Gastroesophageal sphincter (tissue), 2 donors: Measurements from ENCODE around the gene HDAC4.

Experiments
- EP300 ChIP-seq: sonication (generic); formaldehyde crosslinking; IDR thresholded peaks from one replicate; pipeline ENCODE4 v1.6.1; 2017; ENCODE audit warnings: antibody characterized with exemption, mild to moderate bottlenecking
- POLR2A ChIP-seq, 2 donors: fragments of 450-650 bp; IDR thresholded peaks; one replicate each; pipeline ENCODE4 v1.6.1; 2017; ENCODE audit warnings: antibody characterized with exemption in 2 of 2, mild to moderate bottlenecking in 2 of 2, moderate library complexity in 1 of 2

- no peak for TF ChIP-seq POLR2A (IDR thresholded peaks at IDR 0.05)
- TF ChIP-seq EP300 = no peak
Observed at GRCh38 chr2:239278361-239278760, 122.5 kb downstream of the HDAC4 start.
